OCI-LY7 (cell line): ENCODE results near the gene TBX2. TPM values are rescaled to one million over a fixed set of nuclear protein-coding genes. Genes with fewer than 3 reads are reported as not detected.

Source experiments
- BruUV-seq: library from RNA; stranded (reverse); fragments of 400-500 nt; replicated peaks from 2 replicates; lab custom pipeline; 2021; lab: Mats Ljungman, UMichigan
- CTCF ChIA-PET: fragments of 300-600 bp; sonication (Branson Sonifier 250); formaldehyde crosslinking; loops from one replicate; lab custom pipeline; 2022; ENCODE audit warnings: antibody characterized with exemption; ENCODE audit not compliant: unreplicated experiment; lab: Charles Lee
- POLR2A ChIA-PET: fragments of 300-600 bp; sonication (Branson Sonifier 250); formaldehyde crosslinking; loops from one replicate; lab custom pipeline; 2022; ENCODE audit warnings: antibody characterized with exemption; lab: Charles Lee
- DNase-seq: peaks from one replicate; pipeline ENCODE4 v3.0.0-alpha.2; 2015; ENCODE audit warnings: low spot score
- H2AFZ ChIP-seq: fragments of 200-600 bp; sonication (generic), shearing (Covaris generic); 2 replicates; pipeline ENCODE4 v1.6.1; 2014; ENCODE audit warnings: mild to moderate bottlenecking, antibody characterized with exemption, low read length, moderate library complexity
- H3K27ac ChIP-seq: fragments of 200-600 bp; sonication (generic); 2 replicates; pipeline ENCODE4 v1.5.1; 2014; ENCODE audit warnings: mixed run types, low read depth, mild to moderate bottlenecking, moderate library complexity, low read length, inconsistent platforms; ENCODE audit not compliant: poor library complexity, severe bottlenecking
- H3K36me3 ChIP-seq: fragments of 200-600 bp; sonication (generic); 2 replicates; pipeline ENCODE4 v1.6.1; 2014; ENCODE audit warnings: mild to moderate bottlenecking, antibody characterized with exemption, low read length, moderate library complexity, mixed read lengths; ENCODE audit not compliant: insufficient read depth
- H3K4me1 ChIP-seq: fragments of 200-600 bp; sonication (generic); 2 replicates; pipeline ENCODE4 v1.5.1; 2014; ENCODE audit warnings: mild to moderate bottlenecking, low read length; ENCODE audit not compliant: insufficient read depth, poor library complexity, severe bottlenecking
- H3K4me2 ChIP-seq: fragments of 200-600 bp; sonication (generic); 2 replicates; pipeline ENCODE4 v1.6.1; 2014; ENCODE audit warnings: mild to moderate bottlenecking, low read length
- H3K4me3 ChIP-seq: fragments of 200-600 bp; sonication (generic); 2 replicates; pipeline ENCODE4 v1.5.1; 2014; ENCODE audit warnings: mild to moderate bottlenecking, low read depth, low read length; ENCODE audit not compliant: poor library complexity, severe bottlenecking
- H3K79me2 ChIP-seq: fragments of 200-600 bp; sonication (generic); 2 replicates; pipeline ENCODE4 v1.6.1; 2016; ENCODE audit warnings: low read depth, mild to moderate bottlenecking, low read length, moderate library complexity, mixed read lengths; ENCODE audit not compliant: insufficient read depth
- H3K9me2 ChIP-seq: fragments of 200-600 bp; sonication (generic); 2 replicates; pipeline ENCODE4 v1.6.1; 2016; ENCODE audit warnings: mild to moderate bottlenecking, low read length, mixed read lengths; ENCODE audit not compliant: insufficient read depth
- H3K9me3 ChIP-seq: fragments of 200-600 bp; sonication (generic); 2 replicates; pipeline ENCODE4 v1.6.1; 2014; ENCODE audit warnings: mild to moderate bottlenecking, mixed run types, low read length, mixed read lengths
- H4K20me1 ChIP-seq: fragments of 200-600 bp; sonication (generic); 2 replicates; pipeline ENCODE4 v1.6.1; 2014; ENCODE audit warnings: mild to moderate bottlenecking, antibody characterized with exemption, low read length, moderate library complexity, mixed read lengths; ENCODE audit not compliant: insufficient read depth
- EZH2phosphoT487 ChIP-seq: fragments of 200-600 bp; sonication (generic); IDR thresholded peaks from 2 replicates; pipeline ENCODE4 v1.6.1; 2018; ENCODE audit warnings: low read depth, borderline replicate concordance, mild to moderate bottlenecking, mixed run types, antibody characterized with exemption, low read length, moderate library complexity, mixed read lengths
- intact Hi-C: fragments of 100-400 bp; cut with micrococcal nuclease; formaldehyde crosslinking; loops from one replicate; pipeline ENCODE4 v1.10.0; 2022; ENCODE audit not compliant: unreplicated experiment
- total RNA-seq, 2 experiments: library from RNA; depleted of rRNA in 1 of 2; stranded (reverse); fragments of >200 nt in 1 of 2; shearing (Covaris generic) in 1 of 2; gene quantifications; 2 replicates each; pipeline ENCODE4 v1.2.3, GENCODE V29; 2014 to 2022
- TF ChIP-seq, protein P1 (sequence below): fragments of 200-600 bp; sonication (generic); conservative IDR thresholded peaks from 2 replicates; pipeline ENCODE4 v1.5.1; 2014; ENCODE audit warnings: mild to moderate bottlenecking, antibody characterized with exemption, low read length, moderate library complexity, mixed read lengths

TBX2 gene
- total RNA-seq, 2 experiments from 2014 or later: not detected

DNA sequence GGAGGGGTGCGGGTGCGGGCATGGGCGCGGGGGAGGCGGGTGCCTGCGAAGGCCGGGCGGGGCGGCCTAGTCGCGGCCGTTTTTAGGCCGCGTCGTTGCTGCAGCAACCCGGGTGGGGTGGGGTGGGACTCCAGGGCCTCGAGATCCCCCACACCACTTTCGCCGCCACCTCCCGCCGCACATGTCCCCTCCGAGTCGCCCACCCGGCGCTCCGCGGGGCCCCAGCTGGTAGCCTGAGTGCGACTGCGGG is 11.3 kb downstream of the TBX2 start:
- no peak for TF ChIP-seq EZH2phosphoT487
- TF ChIP-seq, protein P1, sequence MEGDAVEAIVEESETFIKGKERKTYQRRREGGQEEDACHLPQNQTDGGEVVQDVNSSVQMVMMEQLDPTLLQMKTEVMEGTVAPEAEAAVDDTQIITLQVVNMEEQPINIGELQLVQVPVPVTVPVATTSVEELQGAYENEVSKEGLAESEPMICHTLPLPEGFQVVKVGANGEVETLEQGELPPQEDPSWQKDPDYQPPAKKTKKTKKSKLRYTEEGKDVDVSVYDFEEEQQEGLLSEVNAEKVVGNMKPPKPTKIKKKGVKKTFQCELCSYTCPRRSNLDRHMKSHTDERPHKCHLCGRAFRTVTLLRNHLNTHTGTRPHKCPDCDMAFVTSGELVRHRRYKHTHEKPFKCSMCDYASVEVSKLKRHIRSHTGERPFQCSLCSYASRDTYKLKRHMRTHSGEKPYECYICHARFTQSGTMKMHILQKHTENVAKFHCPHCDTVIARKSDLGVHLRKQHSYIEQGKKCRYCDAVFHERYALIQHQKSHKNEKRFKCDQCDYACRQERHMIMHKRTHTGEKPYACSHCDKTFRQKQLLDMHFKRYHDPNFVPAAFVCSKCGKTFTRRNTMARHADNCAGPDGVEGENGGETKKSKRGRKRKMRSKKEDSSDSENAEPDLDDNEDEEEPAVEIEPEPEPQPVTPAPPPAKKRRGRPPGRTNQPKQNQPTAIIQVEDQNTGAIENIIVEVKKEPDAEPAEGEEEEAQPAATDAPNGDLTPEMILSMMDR: no peak; the same call in 1 of the 2 replicates
- CTCF ChIA-PET: no interaction called here
- H3K4me2 ChIP-seq: peak overlapping the region; percentile 73
- peaks cover 16% of the 10 kb centered on the region for H3K4me1 ChIP-seq
- no peaks in the 10 kb centered on the region for H3K79me2 ChIP-seq
- no peaks in the 10 kb centered on the region for H3K9me3 ChIP-seq
- H3K27ac ChIP-seq: no peak overlapping the region
- H3K9me2 ChIP-seq: no peaks in the 10 kb centered on the region
- no peaks in the 10 kb centered on the region for H3K36me3 ChIP-seq
- DNase-seq: no peak
- intact Hi-C loops: loop anchor here (5.0 kb wide), 1 partner anchor 656 kb away; the partner anchor contains the start of gene MED13
- H3K4me3 ChIP-seq: peak overlapping the region; percentile 62
- peak overlapping the region; percentile 82 for H2AFZ ChIP-seq
- BruUV-seq: no TSS peak
- no peaks in the 10 kb centered on the region for H4K20me1 ChIP-seq
- POLR2A ChIA-PET: no interaction called here

DNA sequence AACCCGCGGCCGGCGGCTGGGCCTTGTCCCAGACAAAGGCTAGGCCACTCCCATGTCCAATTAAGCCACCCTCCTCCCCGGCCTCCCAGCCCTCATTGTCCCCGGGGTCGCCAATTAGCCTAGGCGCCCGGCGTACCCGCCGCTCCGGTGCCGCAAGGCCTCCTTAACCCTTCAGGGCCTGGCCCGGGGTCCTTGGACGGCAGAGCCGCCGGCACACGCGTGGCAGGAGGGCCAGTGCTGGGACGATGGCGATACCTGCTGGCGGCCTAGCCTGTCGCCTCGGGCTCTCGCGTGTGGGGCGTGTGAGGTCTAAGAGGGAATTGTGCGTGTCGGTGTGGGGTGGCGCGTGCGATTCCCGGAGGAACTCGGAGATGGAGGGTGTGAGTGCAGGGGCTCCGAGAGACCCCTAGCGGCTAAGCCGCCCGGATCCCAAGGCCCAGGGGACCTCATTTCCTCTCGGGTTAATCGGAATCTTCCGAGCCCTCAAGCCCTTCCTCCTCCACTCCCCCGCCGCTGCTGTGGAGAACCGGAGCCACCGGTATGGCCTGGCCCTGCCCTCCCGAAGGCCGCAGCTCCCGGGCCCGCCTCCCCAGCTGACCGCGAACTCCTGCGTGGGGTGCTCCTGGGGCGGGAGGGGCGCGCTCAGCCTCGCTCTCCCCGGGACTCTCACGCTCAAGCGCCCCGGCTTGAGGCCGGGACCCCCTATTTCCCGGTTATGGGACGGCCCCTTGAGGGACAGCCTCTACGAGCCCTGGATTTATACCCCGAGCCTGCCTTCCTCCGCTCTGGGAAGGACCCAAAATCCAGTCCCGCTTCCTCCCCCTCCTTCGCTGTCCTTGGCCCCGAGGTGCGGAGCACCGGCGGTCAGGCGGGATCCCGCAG is 11.9 kb downstream of the TBX2 start:
- peak overlapping the region; percentile 62 for H3K4me3 ChIP-seq
- no peaks in the 10 kb centered on the region for H3K36me3 ChIP-seq
- CTCF ChIA-PET: interaction anchor here (0.7 kb wide), 1 partner anchor 165 kb away, joined by 3 read pairs; no protein-coding TSS in a partner anchor
- no peaks in the 10 kb centered on the region for H3K9me3 ChIP-seq
- intact Hi-C loops: loop anchor here (1.0 to 5.0 kb wide), 3 partner anchors 164 to 698 kb away; partner anchors contain the start of gene MED13
- H3K79me2 ChIP-seq: no peaks in the 10 kb centered on the region
- H3K4me1 ChIP-seq: peaks cover 16% of the 10 kb centered on the region
- no peak for TF ChIP-seq EZH2phosphoT487
- TF ChIP-seq, protein P1: no peak
- no peaks in the 10 kb centered on the region for H4K20me1 ChIP-seq
- H3K9me2 ChIP-seq: no peaks in the 10 kb centered on the region
- BruUV-seq: no TSS peak
- peak overlapping the region; percentile 73 for H3K4me2 ChIP-seq
- DNase-seq: peak; percentile 27
- H2AFZ ChIP-seq: peak overlapping the region; percentile 82
- H3K27ac ChIP-seq: no peak overlapping the region
- POLR2A ChIA-PET: no interaction called here
